SK-N-SH treated with all-trans-retinoic acid at 6 μM for 48 hours (cell line): ENCODE data around the gene OMP.

Source experiments
- ATAC-seq: fragments of 200-7000 bp; cut with Tn5 transposase; 3 replicates; pipeline ENCODE4 v1.9.1; 2020; ENCODE audit warnings: mild to moderate bottlenecking, moderate library complexity
- ARNTL ChIP-seq: fragments of 450-650 bp; formaldehyde crosslinking; IDR thresholded peaks from 2 replicates; pipeline ENCODE4 v1.5.0; 2020; ENCODE audit warnings: low read depth, mild to moderate bottlenecking, moderate library complexity, borderline replicate concordance
- BACH2 ChIP-seq: fragments of 250-450 bp; sonication (Bioruptor Pico); IDR thresholded peaks from 2 replicates; pipeline ENCODE4 v1.9.0; 2021; ENCODE audit warnings: mild to moderate bottlenecking, borderline replicate concordance
- CSDC2 ChIP-seq: fragments of 250-450 bp; sonication (Bioruptor Pico); IDR thresholded peaks from 2 replicates; pipeline ENCODE4 v1.5.0; 2020; ENCODE audit warnings: mild to moderate bottlenecking, moderate library complexity
- ESRRG ChIP-seq: fragments of 250-450 bp; sonication (Bioruptor Pico); IDR thresholded peaks from 2 replicates; pipeline ENCODE4 v1.6.1; 2021; ENCODE audit warnings: mild to moderate bottlenecking
- GLIS3 ChIP-seq: fragments of 250-450 bp; sonication (Bioruptor Pico); IDR thresholded peaks from 2 replicates; pipeline ENCODE4 v1.5.0; 2020; ENCODE audit warnings: mild to moderate bottlenecking, moderate library complexity
- ISL1 ChIP-seq: fragments of 250-450 bp; sonication (Bioruptor Pico); IDR thresholded peaks from 2 replicates; pipeline ENCODE4 v2.1.2; 2022; ENCODE audit warnings: mild to moderate bottlenecking, moderate library complexity
- OSR1 ChIP-seq: fragments of 250-450 bp; sonication (Bioruptor Pico); IDR thresholded peaks from 2 replicates; pipeline ENCODE4 v1.8.0; 2022; ENCODE audit warnings: moderate library complexity, mild to moderate bottlenecking, inconsistent platforms
- PATZ1 ChIP-seq: fragments of 250-450 bp; sonication (Bioruptor Pico); IDR thresholded peaks from 2 replicates; pipeline ENCODE4 v1.8.0; 2020; ENCODE audit warnings: mild to moderate bottlenecking, moderate library complexity, borderline replicate concordance
- POU6F1 ChIP-seq: fragments of 250-450 bp; sonication (Bioruptor Pico); IDR thresholded peaks from 2 replicates; pipeline ENCODE4 v1.8.0; 2021; ENCODE audit warnings: low read depth, mild to moderate bottlenecking, moderate library complexity, borderline replicate concordance
- PPARA ChIP-seq: fragments of 250-450 bp; sonication (Bioruptor Pico); IDR thresholded peaks from 2 replicates; pipeline ENCODE4 v1.5.0; 2020; ENCODE audit warnings: mild to moderate bottlenecking, borderline replicate concordance
- RARB ChIP-seq: fragments of 250-450 bp; sonication (Bioruptor Pico); IDR thresholded peaks from 2 replicates; pipeline ENCODE4 v1.8.0; 2021; ENCODE audit warnings: mild to moderate bottlenecking, moderate library complexity
- SNAI2 ChIP-seq: fragments of 250-450 bp; sonication (Bioruptor Pico); IDR thresholded peaks from 2 replicates; pipeline ENCODE4 v1.5.0; 2020; ENCODE audit warnings: mild to moderate bottlenecking, moderate library complexity
- TOX ChIP-seq: fragments of 250-450 bp; sonication (Bioruptor Pico); IDR thresholded peaks from 2 replicates; pipeline ENCODE4 v1.8.0; 2021; ENCODE audit warnings: mild to moderate bottlenecking, moderate library complexity, borderline replicate concordance
- ZC3H10 ChIP-seq: fragments of 250-450 bp; sonication (Bioruptor Pico); IDR thresholded peaks from 2 replicates; pipeline ENCODE4 v1.5.1; 2021; ENCODE audit warnings: mild to moderate bottlenecking, moderate library complexity
- ZFP3 ChIP-seq: fragments of 250-450 bp; sonication (Bioruptor Pico); IDR thresholded peaks from 2 replicates; pipeline ENCODE4 v1.5.0; 2020; ENCODE audit warnings: mild to moderate bottlenecking, moderate library complexity
- ZNF565 ChIP-seq: fragments of 450-650 bp; formaldehyde crosslinking; conservative IDR thresholded peaks from 2 replicates; pipeline ENCODE4 v1.5.0; 2020; ENCODE audit warnings: low read depth, mild to moderate bottlenecking, moderate library complexity
- ZNF70 ChIP-seq: fragments of 450-650 bp; formaldehyde crosslinking; IDR thresholded peaks from 2 replicates; pipeline ENCODE4 v1.5.0; 2020; ENCODE audit warnings: mild to moderate bottlenecking, moderate library complexity
- ZNF8 ChIP-seq: fragments of 450-650 bp; formaldehyde crosslinking; IDR thresholded peaks from 2 replicates; pipeline ENCODE4 v1.5.0; 2020; ENCODE audit warnings: mild to moderate bottlenecking, moderate library complexity
- TF ChIP-seq, protein P1 (sequence below): fragments of 250-450 bp; sonication (Bioruptor Pico); IDR thresholded peaks from 2 replicates; pipeline ENCODE4 v1.5.1; 2021; ENCODE audit warnings: mild to moderate bottlenecking, moderate library complexity
- TF ChIP-seq, protein P2 (sequence below): fragments of 250-450 bp; sonication (Bioruptor Pico); IDR thresholded peaks from 2 replicates; pipeline ENCODE4 v1.5.1; 2020; ENCODE audit warnings: low read depth, mild to moderate bottlenecking, moderate library complexity

The OMP gene

GRCh38 chr11:77112641-77113381 is 10.2 kb downstream of the OMP start:
- TF ChIP-seq ZNF8 (CRISPR knock-in tag): no peak
- TF ChIP-seq, all 23 proteins: peak for 0
- no peak for ATAC-seq

GRCh38 chr11:77113382-77114088 is 10.9 kb downstream of the OMP start:
- peak; percentile 57; the same call in 2 of the 3 replicates for ATAC-seq
- TF ChIP-seq, protein P1, sequence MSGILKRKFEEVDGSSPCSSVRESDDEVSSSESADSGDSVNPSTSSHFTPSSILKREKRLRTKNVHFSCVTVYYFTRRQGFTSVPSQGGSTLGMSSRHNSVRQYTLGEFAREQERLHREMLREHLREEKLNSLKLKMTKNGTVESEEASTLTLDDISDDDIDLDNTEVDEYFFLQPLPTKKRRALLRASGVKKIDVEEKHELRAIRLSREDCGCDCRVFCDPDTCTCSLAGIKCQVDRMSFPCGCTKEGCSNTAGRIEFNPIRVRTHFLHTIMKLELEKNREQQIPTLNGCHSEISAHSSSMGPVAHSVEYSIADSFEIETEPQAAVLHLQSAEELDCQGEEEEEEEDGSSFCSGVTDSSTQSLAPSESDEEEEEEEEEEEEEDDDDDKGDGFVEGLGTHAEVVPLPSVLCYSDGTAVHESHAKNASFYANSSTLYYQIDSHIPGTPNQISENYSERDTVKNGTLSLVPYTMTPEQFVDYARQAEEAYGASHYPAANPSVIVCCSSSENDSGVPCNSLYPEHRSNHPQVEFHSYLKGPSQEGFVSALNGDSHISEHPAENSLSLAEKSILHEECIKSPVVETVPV: no peak
- TF ChIP-seq SNAI2 (no peak), GLIS3 (no peak), ESRRG (no peak), ZFP3 (CRISPR knock-in tag) (no peak), ISL1 (CRISPR knock-in tag) (no peak), ZNF70 (CRISPR knock-in tag) (no peak), RARB (CRISPR knock-in tag) (no peak), OSR1 (CRISPR knock-in tag) (no peak), CSDC2 (no peak), ZNF8 (CRISPR knock-in tag) (no peak), PPARA (CRISPR knock-in tag) (no peak), ZC3H10 (no peak), BACH2 (CRISPR knock-in tag) (no peak), TOX (CRISPR knock-in tag) (no peak), ZNF565 (CRISPR knock-in tag) (no peak), PATZ1 (CRISPR knock-in tag) (no peak), POU6F1 (CRISPR knock-in tag) (no peak)
- TF ChIP-seq, protein P2, sequence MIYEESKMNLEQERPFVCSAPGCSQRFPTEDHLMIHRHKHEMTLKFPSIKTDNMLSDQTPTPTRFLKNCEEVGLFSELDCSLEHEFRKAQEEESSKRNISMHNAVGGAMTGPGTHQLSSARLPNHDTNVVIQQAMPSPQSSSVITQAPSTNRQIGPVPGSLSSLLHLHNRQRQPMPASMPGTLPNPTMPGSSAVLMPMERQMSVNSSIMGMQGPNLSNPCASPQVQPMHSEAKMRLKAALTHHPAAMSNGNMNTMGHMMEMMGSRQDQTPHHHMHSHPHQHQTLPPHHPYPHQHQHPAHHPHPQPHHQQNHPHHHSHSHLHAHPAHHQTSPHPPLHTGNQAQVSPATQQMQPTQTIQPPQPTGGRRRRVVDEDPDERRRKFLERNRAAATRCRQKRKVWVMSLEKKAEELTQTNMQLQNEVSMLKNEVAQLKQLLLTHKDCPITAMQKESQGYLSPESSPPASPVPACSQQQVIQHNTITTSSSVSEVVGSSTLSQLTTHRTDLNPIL (CRISPR knock-in tag): no peak
- TF ChIP-seq, all 23 proteins: peak for 0

- ATAC-seq: no peak
- TF ChIP-seq PATZ1 (CRISPR knock-in tag): no peak
- TF ChIP-seq ARNTL (CRISPR knock-in tag): no peak
- no peak for TF ChIP-seq ZFP3 (CRISPR knock-in tag)
- TF ChIP-seq ZNF70 (CRISPR knock-in tag): no peak
- no peak for TF ChIP-seq POU6F1 (CRISPR knock-in tag)
- TF ChIP-seq OSR1 (CRISPR knock-in tag): no peak
- TF ChIP-seq ZNF8 (CRISPR knock-in tag): no peak
- no peak for TF ChIP-seq SNAI2
Measured at GRCh38 chr11:77114089-77114463, 11.4 kb downstream of the OMP start.
